ENCODE measurements around the gene CUL7.

The CUL7 gene

DNA sequence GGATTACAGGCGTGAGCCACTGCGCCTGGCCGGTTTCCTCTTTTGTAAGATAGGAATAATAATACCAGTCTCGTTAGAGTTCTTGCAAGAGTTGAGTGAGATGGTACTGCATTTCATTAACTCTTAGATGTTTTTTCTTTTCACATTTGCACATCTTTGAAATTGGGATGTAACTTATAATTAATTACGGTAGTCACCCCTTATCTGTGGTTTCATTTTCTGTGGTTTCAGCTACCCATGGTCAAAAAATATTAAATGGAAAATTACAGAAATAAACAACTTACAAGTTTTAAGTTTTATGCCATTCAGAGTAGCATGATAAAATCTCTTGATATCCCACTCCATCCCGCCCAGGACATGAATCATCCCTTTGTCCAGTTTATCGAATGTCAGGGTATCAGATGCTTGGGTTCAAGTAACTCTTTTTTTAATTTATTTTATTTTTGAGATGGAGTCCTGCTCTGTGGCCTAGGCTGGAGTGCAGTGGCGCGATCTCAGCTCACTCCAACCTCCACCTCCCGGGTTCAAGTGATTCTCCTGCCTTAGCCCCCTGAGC lies 37.9 kb upstream of the CUL7 start:
- Histone ChIP-seq H4K20me1 (peaks cover 0 to 98% (median 74%) of the 10 kb centered on the region in 11 experiments; a peak in 17 of 22 replicates), H3K27me3 (no peaks in the 10 kb centered on the region), H3K9me3 (replicated peaks in 1 of 11) (no peaks in the 10 kb centered on the region), H3K4me1 (peaks cover 18 to 59% (median 47%) of the 10 kb centered on the region in 10 experiments), H3K4me3 (no peak overlapping the region), H3K36me3 (0 out of 22 replicates have a peak, but pooled peaks cover 0 to 6% (median 0%) of the 10 kb centered on the region in 11 experiments), H3K27ac (no peak overlapping the region; a peak in 1 of 22 replicates), H3K9ac (no peak overlapping the region; a peak in 1 of 22 replicates), H3K4me2 (peak overlapping the region in 8 of 11 experiments; percentile 4 to 37 (median 31); a peak in 10 of 22 replicates)
- TF ChIP-seq Cebpa-rat (IDR thresholded peaks at IDR 0.05), result no peak

DNA sequence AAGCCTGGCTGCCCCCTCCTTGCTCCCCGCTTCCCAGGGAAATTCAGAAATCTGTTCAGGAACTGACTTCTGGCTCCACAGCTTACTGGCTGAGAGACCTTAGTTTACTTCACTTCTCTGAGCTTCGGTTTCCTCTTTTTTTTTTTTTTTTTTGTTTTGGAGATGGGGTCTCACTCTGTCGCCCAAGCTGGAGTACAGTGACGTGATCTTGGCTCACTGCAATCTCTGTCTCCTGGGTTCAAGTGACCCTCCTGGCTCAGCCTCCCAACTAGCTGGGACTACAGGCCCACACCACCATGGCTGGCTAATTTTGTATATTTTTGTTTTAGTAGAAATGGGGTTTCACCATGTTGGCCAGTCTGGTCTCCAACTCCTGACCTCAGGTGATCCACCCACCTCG lies 37.4 kb upstream of the CUL7 start:
- Histone ChIP-seq H3K4me3 (no peak overlapping the region), H3K36me3 (0 out of 22 replicates have a peak, but pooled peaks cover 0 to 6% (median 0%) of the 10 kb centered on the region in 11 experiments), H3K27me3 (no peaks in the 10 kb centered on the region), H3K9ac (peak overlapping the region in 3 of 11 experiments; percentile 4 to 28 (median 17); a peak in 2 of 22 replicates), H3K9me3 (replicated peaks in 1 of 11) (no peaks in the 10 kb centered on the region), H3K4me2 (peak overlapping the region in 10 of 11 experiments; percentile 4 to 37 (median 28); a peak in 13 of 22 replicates), H4K20me1 (peaks cover 0 to 98% (median 74%) of the 10 kb centered on the region in 11 experiments; a peak in 17 of 22 replicates), H3K4me1 (peaks cover 16 to 59% (median 47%) of the 10 kb centered on the region in 10 experiments), H3K27ac (peak overlapping the region in 1 of 11 experiments; percentile 24; a peak in 4 of 22 replicates)
- TF ChIP-seq Cebpa-rat (IDR thresholded peaks at IDR 0.05), result no peak

- H3K27me3 ChIP-seq, result no peaks in the 10 kb centered on the region
- H3K4me3 ChIP-seq, result no peak overlapping the region
- TF ChIP-seq Cebpa-rat (IDR thresholded peaks at IDR 0.05), result no peak
- H3K36me3 ChIP-seq, result 0 out of 22 replicates have a peak, but pooled peaks cover 0 to 6% (median 0%) of the 10 kb centered on the region in 11 experiments
- peak overlapping the region in 3 of 11 experiments; percentile 4 to 28 (median 17); a peak in 2 of 22 replicates for H3K9ac ChIP-seq
- no peaks in the 10 kb centered on the region for H3K9me3 ChIP-seq (replicated peaks in 1 of 11)
- H3K4me1 ChIP-seq, result peaks cover 18 to 59% (median 47%) of the 10 kb centered on the region in 10 experiments
- H3K27ac ChIP-seq, result peak overlapping the region in 1 of 11 experiments; percentile 24; a peak in 4 of 22 replicates
- H3K4me2 ChIP-seq, result peak overlapping the region in 10 of 11 experiments; percentile 4 to 37 (median 28); a peak in 13 of 22 replicates
- peaks cover 0 to 98% (median 72%) of the 10 kb centered on the region in 11 experiments; a peak in 17 of 22 replicates for H4K20me1 ChIP-seq
Observed at GRCh38 chr6:43090559-43090956, 36.9 kb upstream of the CUL7 start.

- Histone ChIP-seq H3K9ac (peak overlapping the region in 3 of 11 experiments; percentile 16 to 23 (median 17); a peak in 3 of 22 replicates), H3K9me3 (replicated peaks in 1 of 11) (no peaks in the 10 kb centered on the region)
Observed at GRCh38 chr6:43089874-43090558, 36.4 kb upstream of the CUL7 start.

DNA sequence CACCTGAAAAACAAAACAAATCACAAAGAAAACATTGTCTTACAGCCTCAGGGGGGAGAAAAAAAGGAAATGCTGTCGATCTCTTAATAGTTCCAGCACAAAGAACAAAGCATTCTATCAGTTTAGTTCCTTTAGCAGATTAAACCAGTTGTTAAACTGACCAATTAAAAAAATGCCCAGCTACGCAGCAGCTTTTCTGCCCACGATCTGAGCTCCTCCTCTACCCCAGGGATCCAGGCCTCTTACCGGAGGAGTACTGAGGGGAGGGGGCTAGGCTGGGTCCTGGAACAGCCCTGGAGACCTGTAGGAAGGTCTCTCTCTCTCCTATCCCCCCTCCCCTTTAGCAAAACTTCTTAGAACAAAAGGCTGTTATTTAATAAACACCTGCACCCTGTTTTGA lies 35.8 kb upstream of the CUL7 start:
- H4K20me1 ChIP-seq, result peaks cover 0 to 99% (median 81%) of the 10 kb centered on the region in 11 experiments; a peak in 17 of 22 replicates
- H3K4me2 ChIP-seq, result peak overlapping the region in 6 of 11 experiments; percentile 1 to 40 (median 27); a peak in 8 of 22 replicates

More at GRCh38 chr6:43089874-43090558, 36.4 kb upstream of the CUL7 start:
- Histone ChIP-seq H3K4me1 (peaks cover 20 to 61% (median 48%) of the 10 kb centered on the region in 10 experiments), H3K27me3 (no peaks in the 10 kb centered on the region), H3K36me3 (0 out of 22 replicates have a peak, but pooled peaks cover 0 to 6% (median 0%) of the 10 kb centered on the region in 11 experiments), H3K27ac (0 out of 22 replicates have a peak overlapping the region, but pooled peaks of 2 of the 11 experiments have one; percentile 7 to 11), H4K20me1 (peaks cover 0 to 98% (median 77%) of the 10 kb centered on the region in 11 experiments; a peak in 17 of 22 replicates), H3K4me3 (no peak overlapping the region), H3K4me2 (peak overlapping the region in 10 of 11 experiments; percentile 4 to 40 (median 28); a peak in 13 of 22 replicates)
- TF ChIP-seq Cebpa-rat (IDR thresholded peaks at IDR 0.05), result no peak

GRCh38 chr6:43088654-43089056 lies 35.0 kb upstream of the CUL7 start:
- peak overlapping the region in 6 of 11 experiments; percentile 16 to 40 (median 28); a peak in 6 of 22 replicates for H3K4me2 ChIP-seq
- no peak for TF ChIP-seq Cebpa-rat (IDR thresholded peaks at IDR 0.05)
- no peak overlapping the region for H3K4me3 ChIP-seq
- no peak overlapping the region; a peak in 1 of 22 replicates for H3K9ac ChIP-seq
- H3K27ac ChIP-seq, result no peak overlapping the region
- no peaks in the 10 kb centered on the region for H3K27me3 ChIP-seq
- 0 out of 22 replicates have a peak, but pooled peaks cover 0 to 4% (median 0%) of the 10 kb centered on the region in 11 experiments for H3K36me3 ChIP-seq
- peaks cover 0 to 100% (median 85%) of the 10 kb centered on the region in 11 experiments; a peak in 17 of 22 replicates for H4K20me1 ChIP-seq
- peaks cover 21 to 60% (median 51%) of the 10 kb centered on the region in 10 experiments for H3K4me1 ChIP-seq
- H3K9me3 ChIP-seq (replicated peaks in 1 of 11), result no peaks in the 10 kb centered on the region

More for the DNA sequence above, 35.8 kb upstream of the CUL7 start:
- Histone ChIP-seq H3K4me1 (peaks cover 20 to 63% (median 50%) of the 10 kb centered on the region in 10 experiments), H3K4me3 (no peak overlapping the region), H3K9me3 (replicated peaks in 1 of 11) (no peaks in the 10 kb centered on the region), H3K9ac (peak overlapping the region in 5 of 11 experiments; percentile 0 to 40 (median 17); a peak in 5 of 22 replicates), H3K27ac (0 out of 22 replicates have a peak overlapping the region, but pooled peaks of 2 of the 11 experiments have one; percentile 7 to 11), H3K36me3 (0 out of 22 replicates have a peak, but pooled peaks cover 0 to 6% (median 0%) of the 10 kb centered on the region in 11 experiments), H3K27me3 (no peaks in the 10 kb centered on the region)
- TF ChIP-seq Cebpa-rat (IDR thresholded peaks at IDR 0.05), result no peak

- Histone ChIP-seq H4K20me1 (peaks cover 0 to 100% (median 91%) of the 10 kb centered on the region in 11 experiments; a peak in 17 of 22 replicates), H3K4me2 (peak overlapping the region; percentile 9 to 55 (median 41); a peak in 19 of 22 replicates)
Observed at GRCh38 chr6:43086022-43086658, 32.5 kb upstream of the CUL7 start.

More at GRCh38 chr6:43086022-43086658, 32.5 kb upstream of the CUL7 start:
- H3K9me3 ChIP-seq (replicated peaks in 1 of 11), result no peaks in the 10 kb centered on the region
- no peak for TF ChIP-seq Cebpa-rat (IDR thresholded peaks at IDR 0.05)
- H3K27ac ChIP-seq, result peak overlapping the region in 3 of 11 experiments; percentile 6 to 26 (median 15); a peak in 3 of 22 replicates
- H3K27me3 ChIP-seq, result no peaks in the 10 kb centered on the region
- H3K4me1 ChIP-seq, result peaks cover 27 to 70% (median 64%) of the 10 kb centered on the region in 10 experiments
- H3K36me3 ChIP-seq, result 0 out of 22 replicates have a peak, but pooled peaks cover 0 to under 1% (median 0%) of the 10 kb centered on the region in 11 experiments
- H3K9ac ChIP-seq, result peak overlapping the region in 5 of 11 experiments; percentile 6 to 37 (median 13); a peak in 3 of 22 replicates
- no peak overlapping the region for H3K4me3 ChIP-seq
